Parathyroid adenoma (tissue), 2 donors: Measurements from ENCODE around the gene LRRK1.
A peak's percentile ranks its signal among the peaks of the same experiment; 100 is the strongest.

Experiments
- H2AFZ ChIP-seq: fragments of 300-600 bp; sonication (generic); one replicate; pipeline ENCODE4 v1.7.0; 2017; ENCODE audit warnings: antibody characterized with exemption, mild to moderate bottlenecking
- H3K27ac ChIP-seq: fragments of 300-600 bp; sonication (generic); one replicate; pipeline ENCODE4 v1.7.0; 2017
- H3K27me3 ChIP-seq: fragments of 300-600 bp; sonication (generic); one replicate; pipeline ENCODE4 v1.7.0; 2017; ENCODE audit warnings: low read length; ENCODE audit not compliant: control insufficient read depth, insufficient read depth
- H3K36me3 ChIP-seq: fragments of 300-600 bp; sonication (generic); one replicate; pipeline ENCODE4 v1.7.0; 2017; ENCODE audit warnings: low read length; ENCODE audit not compliant: control insufficient read depth, insufficient read depth
- H3K4me1 ChIP-seq: fragments of 300-600 bp; sonication (generic); one replicate; pipeline ENCODE4 v1.7.0; 2017; ENCODE audit warnings: control low read depth
- H3K4me2 ChIP-seq: fragments of 300-600 bp; sonication (generic); one replicate; pipeline ENCODE4 v1.7.0; 2017; ENCODE audit warnings: low read length
- H3K4me3 ChIP-seq: fragments of 300-600 bp; sonication (generic); one replicate; pipeline ENCODE4 v1.7.0; 2017; ENCODE audit warnings: low read depth, low read length
- H3K79me2 ChIP-seq: fragments of 300-600 bp; sonication (generic); one replicate; pipeline ENCODE4 v1.7.0; 2017; ENCODE audit warnings: control low read depth
- H3K9ac ChIP-seq: fragments of 300-600 bp; sonication (generic); one replicate; pipeline ENCODE4 v1.7.0; 2017; ENCODE audit warnings: mild to moderate bottlenecking
- H3K9me3 ChIP-seq: fragments of 300-600 bp; sonication (generic); one replicate; pipeline ENCODE4 v1.7.0; 2017; ENCODE audit warnings: low read length; ENCODE audit not compliant: control insufficient read depth
- TF ChIP-seq, protein P1 (sequence below): fragments of 300-600 bp; sonication (generic); IDR thresholded peaks from one replicate; pipeline ENCODE4 v1.7.0; 2017; ENCODE audit warnings: antibody characterized with exemption, mild to moderate bottlenecking
- donor health status: primary hyperparathyroidism.

LRRK1 gene

DNA sequence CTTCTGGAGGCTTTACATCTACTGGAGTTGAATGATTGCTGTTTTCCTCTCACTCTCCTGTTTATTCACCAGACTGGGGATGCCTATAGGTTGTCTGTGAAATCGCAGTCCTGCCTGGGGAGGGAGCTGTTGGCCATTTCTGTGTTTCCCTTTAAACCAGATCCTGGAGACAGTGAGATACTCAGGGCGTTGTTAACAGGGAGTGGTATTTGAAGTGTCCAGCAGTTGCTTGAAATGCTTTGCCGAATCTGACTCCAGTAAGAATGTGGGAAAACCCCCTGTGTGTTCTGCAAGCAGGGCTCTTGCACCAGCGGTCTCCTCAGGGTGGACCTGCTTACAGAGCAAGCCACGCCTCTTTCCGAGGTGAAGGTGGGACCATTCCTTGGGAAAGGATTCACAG is 4.3 kb upstream of the LRRK1 start:
- H3K9me3 ChIP-seq = no peaks in the 10 kb centered on the region
- H3K27me3 ChIP-seq = no peaks in the 10 kb centered on the region
- no peak overlapping the region for H3K4me2 ChIP-seq
- TF ChIP-seq, protein P1, sequence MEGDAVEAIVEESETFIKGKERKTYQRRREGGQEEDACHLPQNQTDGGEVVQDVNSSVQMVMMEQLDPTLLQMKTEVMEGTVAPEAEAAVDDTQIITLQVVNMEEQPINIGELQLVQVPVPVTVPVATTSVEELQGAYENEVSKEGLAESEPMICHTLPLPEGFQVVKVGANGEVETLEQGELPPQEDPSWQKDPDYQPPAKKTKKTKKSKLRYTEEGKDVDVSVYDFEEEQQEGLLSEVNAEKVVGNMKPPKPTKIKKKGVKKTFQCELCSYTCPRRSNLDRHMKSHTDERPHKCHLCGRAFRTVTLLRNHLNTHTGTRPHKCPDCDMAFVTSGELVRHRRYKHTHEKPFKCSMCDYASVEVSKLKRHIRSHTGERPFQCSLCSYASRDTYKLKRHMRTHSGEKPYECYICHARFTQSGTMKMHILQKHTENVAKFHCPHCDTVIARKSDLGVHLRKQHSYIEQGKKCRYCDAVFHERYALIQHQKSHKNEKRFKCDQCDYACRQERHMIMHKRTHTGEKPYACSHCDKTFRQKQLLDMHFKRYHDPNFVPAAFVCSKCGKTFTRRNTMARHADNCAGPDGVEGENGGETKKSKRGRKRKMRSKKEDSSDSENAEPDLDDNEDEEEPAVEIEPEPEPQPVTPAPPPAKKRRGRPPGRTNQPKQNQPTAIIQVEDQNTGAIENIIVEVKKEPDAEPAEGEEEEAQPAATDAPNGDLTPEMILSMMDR = no peak
- H3K79me2 ChIP-seq = no peaks in the 10 kb centered on the region
- H3K4me1 ChIP-seq = no peaks in the 10 kb centered on the region
- no peak overlapping the region for H2AFZ ChIP-seq
- no peak overlapping the region for H3K9ac ChIP-seq
- no peaks in the 10 kb centered on the region for H3K36me3 ChIP-seq
- H3K4me3 ChIP-seq = no peak overlapping the region
- no peak overlapping the region for H3K27ac ChIP-seq

DNA sequence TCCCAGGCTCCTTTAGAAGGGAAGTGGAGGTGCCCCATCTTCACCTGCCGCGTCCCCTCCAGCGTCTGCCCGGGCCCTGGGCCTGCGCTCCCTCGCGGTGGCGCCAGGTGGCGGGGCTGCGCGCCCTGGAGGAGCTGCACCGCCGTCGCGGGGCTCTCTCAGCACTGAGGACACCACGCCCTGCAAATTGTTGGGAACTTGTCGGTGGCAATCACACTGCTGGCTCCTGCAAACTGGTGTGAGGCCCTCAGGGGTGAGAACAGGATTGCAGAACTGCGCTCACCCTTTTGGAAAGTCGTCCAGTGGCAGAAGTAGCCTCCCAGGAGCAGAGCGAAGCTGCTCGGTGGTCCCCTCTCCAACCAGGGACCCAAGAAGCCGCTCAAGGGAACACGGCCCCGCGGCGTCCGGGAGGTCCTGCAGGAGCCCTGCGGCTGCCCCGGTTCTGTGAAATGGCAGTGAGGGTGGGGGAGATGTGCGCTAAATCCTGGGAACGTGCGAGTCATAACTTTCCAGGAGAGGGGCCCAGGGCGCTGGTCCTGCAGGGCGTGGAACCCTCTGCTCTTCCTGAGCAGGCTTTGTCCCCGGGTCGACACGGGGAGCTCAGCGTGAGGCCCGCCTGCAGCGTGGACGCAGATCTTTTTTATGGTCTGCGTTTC is 995 bp upstream of the LRRK1 start:
- H3K27ac ChIP-seq = no peak overlapping the region

DNA sequence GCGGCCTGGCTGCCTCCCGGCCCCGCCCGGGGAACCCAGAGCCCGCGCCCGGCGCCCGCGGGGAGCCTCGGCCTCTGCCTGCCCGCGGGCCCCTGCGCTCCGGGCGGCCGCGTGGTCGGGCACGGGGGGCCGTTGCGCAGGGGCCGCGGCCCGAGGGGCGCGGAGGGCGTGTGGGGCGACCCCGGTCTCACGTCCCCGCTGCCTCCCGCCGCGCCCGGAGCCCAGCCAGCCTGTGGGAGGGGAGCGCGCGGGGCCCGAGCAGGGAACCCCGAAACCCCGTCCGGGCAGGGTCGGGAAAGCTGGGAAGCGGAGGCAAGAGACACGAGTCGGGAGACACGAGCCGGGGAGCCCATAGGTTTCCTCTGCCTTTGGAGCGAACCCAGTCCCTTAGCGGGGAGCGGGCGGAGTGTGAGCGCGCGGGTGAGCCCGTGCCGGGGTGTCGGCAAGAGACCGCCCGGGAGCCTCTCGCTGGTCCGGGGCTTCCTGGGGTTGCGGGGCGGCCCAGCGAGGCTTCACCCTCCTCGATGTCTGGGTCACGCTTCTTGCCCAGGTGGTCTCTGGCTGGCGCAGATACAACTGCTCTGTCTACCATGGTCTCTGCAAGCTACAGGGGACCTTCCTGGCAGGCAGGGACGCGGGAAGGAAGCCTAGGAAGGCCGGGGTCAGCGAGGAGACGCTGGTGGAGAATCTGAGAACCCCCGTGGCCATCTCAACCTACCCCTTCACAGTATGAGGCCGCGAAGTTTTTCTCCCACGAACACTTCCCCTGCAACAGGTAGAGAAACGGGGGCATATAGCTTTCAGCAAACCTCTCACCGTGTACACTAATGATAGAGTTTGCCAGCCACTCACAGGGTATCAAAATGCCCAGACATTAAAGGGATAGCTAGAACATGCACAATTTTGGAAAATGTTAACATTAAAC is 586 bp downstream of the LRRK1 start:
- Histone ChIP-seq H3K79me2 (no peaks in the 10 kb centered on the region), H3K27me3 (no peaks in the 10 kb centered on the region), H3K27ac (no peak overlapping the region), H3K36me3 (no peaks in the 10 kb centered on the region), H3K9me3 (no peaks in the 10 kb centered on the region), H3K4me1 (no peaks in the 10 kb centered on the region), H3K9ac (no peak overlapping the region), H3K4me2 (peak overlapping the region; percentile 67), H2AFZ (no peak overlapping the region), H3K4me3 (no peak overlapping the region)
- TF ChIP-seq, protein P1 = no peak

More for the DNA sequence above, 995 bp upstream of the LRRK1 start:
- no peaks in the 10 kb centered on the region for H3K36me3 ChIP-seq
- peak overlapping the region; percentile 50 for H2AFZ ChIP-seq
- peak overlapping the region; percentile 49 for H3K4me3 ChIP-seq
- H3K9ac ChIP-seq = no peak overlapping the region
- H3K9me3 ChIP-seq = no peaks in the 10 kb centered on the region
- no peaks in the 10 kb centered on the region for H3K79me2 ChIP-seq
- H3K4me1 ChIP-seq = no peaks in the 10 kb centered on the region
- H3K27me3 ChIP-seq = no peaks in the 10 kb centered on the region
- H3K4me2 ChIP-seq = peak overlapping the region; percentile 83
- TF ChIP-seq, protein P1 = peak; percentile 60

DNA sequence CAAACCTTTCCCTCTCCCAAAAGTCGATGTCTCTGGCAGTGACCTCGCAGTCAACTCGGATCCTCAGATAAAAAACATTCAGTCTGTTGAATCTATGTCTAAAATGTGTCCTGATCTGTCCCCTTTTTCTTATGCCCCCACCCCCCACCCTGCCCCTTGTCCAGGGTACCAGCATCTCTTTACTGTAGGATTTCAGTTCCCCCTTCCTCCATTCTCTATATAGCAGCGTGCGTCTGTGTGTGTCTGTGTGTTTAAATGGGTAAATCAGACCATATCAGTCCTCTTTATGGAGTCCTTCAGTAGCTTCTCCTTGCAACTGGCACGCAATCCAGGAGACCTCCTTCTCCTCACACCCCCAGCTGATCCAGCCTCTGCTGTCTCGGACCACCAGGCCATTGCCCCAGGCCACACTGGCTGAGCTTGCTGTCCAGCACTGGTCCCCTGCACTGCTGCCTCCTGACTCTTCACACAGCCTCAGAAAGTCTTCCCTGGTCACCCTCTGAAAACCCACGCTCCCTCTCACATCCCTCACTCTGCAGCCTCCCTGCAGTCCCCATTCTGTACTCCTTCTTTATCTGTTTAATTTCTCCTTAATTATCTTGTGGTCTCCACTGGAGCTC is 1.5 kb downstream of the LRRK1 start:
- H2AFZ ChIP-seq = no peak overlapping the region
- TF ChIP-seq, protein P1 = no peak
- H3K27me3 ChIP-seq = no peaks in the 10 kb centered on the region
- H3K4me3 ChIP-seq = no peak overlapping the region
- no peaks in the 10 kb centered on the region for H3K36me3 ChIP-seq
- no peaks in the 10 kb centered on the region for H3K79me2 ChIP-seq
- no peaks in the 10 kb centered on the region for H3K9me3 ChIP-seq
- no peak overlapping the region for H3K9ac ChIP-seq
- H3K4me1 ChIP-seq = no peaks in the 10 kb centered on the region
- no peak overlapping the region for H3K4me2 ChIP-seq
- no peak overlapping the region for H3K27ac ChIP-seq
